Cardiac fibroblast (primary cell): ENCODE measurements around the gene RABEP1.

Experiments used
- DNase-seq, 2 donors: peaks; one replicate each; pipeline versions ENCODE4 v3.0.0 to v3.0.0-alpha.2; 2010; ENCODE audit warnings: low read depth in 2 of 2
- H3K4me3 ChIP-seq, 2 donors: replicated peaks in 1 of 2; 1 replicate in 1 of 2; 2 replicates in 1 of 2; pipeline ENCODE4 v1.5.1; 2011; ENCODE audit warnings: low read depth in 2 of 2, low read length in 2 of 2, mild to moderate bottlenecking in 2 of 2, moderate library complexity in 1 of 2
- TF ChIP-seq, protein P1 (sequence below): IDR thresholded peaks from one replicate; pipeline ENCODE4 v1.5.1; 2011; ENCODE audit warnings: low read depth, mild to moderate bottlenecking, low read length, inconsistent platforms

Gene RABEP1

GRCh38 chr17:5297245-5297644 is 15.2 kb downstream of the RABEP1 start:
- no peak overlapping the region for H3K4me3 ChIP-seq
- TF ChIP-seq, protein P1, sequence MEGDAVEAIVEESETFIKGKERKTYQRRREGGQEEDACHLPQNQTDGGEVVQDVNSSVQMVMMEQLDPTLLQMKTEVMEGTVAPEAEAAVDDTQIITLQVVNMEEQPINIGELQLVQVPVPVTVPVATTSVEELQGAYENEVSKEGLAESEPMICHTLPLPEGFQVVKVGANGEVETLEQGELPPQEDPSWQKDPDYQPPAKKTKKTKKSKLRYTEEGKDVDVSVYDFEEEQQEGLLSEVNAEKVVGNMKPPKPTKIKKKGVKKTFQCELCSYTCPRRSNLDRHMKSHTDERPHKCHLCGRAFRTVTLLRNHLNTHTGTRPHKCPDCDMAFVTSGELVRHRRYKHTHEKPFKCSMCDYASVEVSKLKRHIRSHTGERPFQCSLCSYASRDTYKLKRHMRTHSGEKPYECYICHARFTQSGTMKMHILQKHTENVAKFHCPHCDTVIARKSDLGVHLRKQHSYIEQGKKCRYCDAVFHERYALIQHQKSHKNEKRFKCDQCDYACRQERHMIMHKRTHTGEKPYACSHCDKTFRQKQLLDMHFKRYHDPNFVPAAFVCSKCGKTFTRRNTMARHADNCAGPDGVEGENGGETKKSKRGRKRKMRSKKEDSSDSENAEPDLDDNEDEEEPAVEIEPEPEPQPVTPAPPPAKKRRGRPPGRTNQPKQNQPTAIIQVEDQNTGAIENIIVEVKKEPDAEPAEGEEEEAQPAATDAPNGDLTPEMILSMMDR: no peak
- peak in 1 of 2 donors; percentile 5 for DNase-seq

DNA sequence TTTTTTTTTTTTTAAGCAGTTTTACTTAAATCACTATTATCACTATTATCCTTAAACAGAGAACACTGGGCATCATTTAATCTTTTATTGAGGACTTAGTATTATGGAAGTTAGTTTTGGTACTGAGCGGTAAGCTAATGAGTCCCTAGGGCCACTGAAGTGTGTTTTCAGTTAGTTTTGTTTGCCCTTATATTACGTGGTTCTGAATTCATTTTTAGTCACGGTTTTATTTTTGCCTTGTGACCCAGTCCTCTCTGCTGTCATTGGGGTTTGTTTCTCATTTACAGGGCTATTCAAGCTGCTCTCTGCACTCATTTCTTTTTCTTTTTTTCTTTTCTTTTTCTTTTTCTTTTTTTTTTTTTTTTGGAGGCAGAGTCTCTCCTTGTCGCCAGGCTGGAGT is 17.3 kb downstream of the RABEP1 start:
- TF ChIP-seq, protein P1: no peak
- DNase-seq: peak in 1 of 2 donors; percentile 55
- H3K4me3 ChIP-seq: no peak overlapping the region

GRCh38 chr17:5304636-5305035 is 22.6 kb downstream of the RABEP1 start:
- TF ChIP-seq, protein P1: no peak
- peak in 1 of 2 donors; percentile 5 for DNase-seq
- H3K4me3 ChIP-seq: no peak overlapping the region

GRCh38 chr17:5309851-5310250 is 27.8 kb downstream of the RABEP1 start:
- no peak overlapping the region for H3K4me3 ChIP-seq
- TF ChIP-seq, protein P1: no peak
- DNase-seq: no peak

- no peak overlapping the region for H3K4me3 ChIP-seq
- TF ChIP-seq, protein P1: no peak
- no peak for DNase-seq
Observed at GRCh38 chr17:5325851-5326250, 43.8 kb downstream of the RABEP1 start.

GRCh38 chr17:5329784-5330557 is 47.9 kb downstream of the RABEP1 start:
- DNase-seq: peak; percentile 1 to 14
- TF ChIP-seq, protein P1: no peak
- H3K4me3 ChIP-seq: no peak overlapping the region

- no peak overlapping the region for H3K4me3 ChIP-seq
- peak in 1 of 2 donors; percentile 13 for DNase-seq
- TF ChIP-seq, protein P1: no peak
Observed at GRCh38 chr17:5330981-5331380, 48.9 kb downstream of the RABEP1 start.
